ENCODE results near the gene PRIM2.
"Not testable (repeated sequence)": the region's sequence is repeated elsewhere in the genome, so short reads cannot be mapped to it uniquely, and the experiment has no call there.

The PRIM2 gene

DNA sequence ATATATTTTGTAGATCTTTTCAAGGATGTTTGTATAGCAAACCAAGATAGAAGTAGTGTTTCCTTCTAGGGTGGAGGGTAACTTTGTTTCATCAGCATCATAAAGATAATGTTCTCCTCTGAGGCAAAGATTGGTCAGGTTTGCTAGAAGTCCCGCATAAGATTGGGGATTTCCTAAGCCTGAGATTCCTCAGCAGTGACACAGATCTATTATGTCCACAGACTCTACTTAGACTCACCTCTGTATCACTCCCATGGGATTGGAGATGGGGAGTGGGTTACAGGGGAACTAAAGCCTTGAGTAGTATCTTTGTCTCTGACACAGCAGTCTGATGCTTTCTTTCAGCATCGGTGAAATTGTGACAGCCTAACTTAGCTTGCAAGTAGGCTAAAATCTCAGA, 341.1 kb downstream of the PRIM2 start:
- FAIRE-seq = not testable (repeated sequence)

- not testable (repeated sequence) for FAIRE-seq
Measured at GRCh38 chr6:57659794-57660193, 342.4 kb downstream of the PRIM2 start.

GRCh38 chr6:57660940-57661339, 343.5 kb downstream of the PRIM2 start:
- FAIRE-seq = not testable (repeated sequence)

GRCh38 chr6:57668108-57668507, 350.7 kb downstream of the PRIM2 start:
- not testable (repeated sequence) for FAIRE-seq

GRCh38 chr6:57671237-57671636, 353.8 kb downstream of the PRIM2 start:
- not testable (repeated sequence) for FAIRE-seq

- FAIRE-seq = not testable (repeated sequence)
Measured at GRCh38 chr6:57671937-57672627, 354.7 kb downstream of the PRIM2 start.

DNA sequence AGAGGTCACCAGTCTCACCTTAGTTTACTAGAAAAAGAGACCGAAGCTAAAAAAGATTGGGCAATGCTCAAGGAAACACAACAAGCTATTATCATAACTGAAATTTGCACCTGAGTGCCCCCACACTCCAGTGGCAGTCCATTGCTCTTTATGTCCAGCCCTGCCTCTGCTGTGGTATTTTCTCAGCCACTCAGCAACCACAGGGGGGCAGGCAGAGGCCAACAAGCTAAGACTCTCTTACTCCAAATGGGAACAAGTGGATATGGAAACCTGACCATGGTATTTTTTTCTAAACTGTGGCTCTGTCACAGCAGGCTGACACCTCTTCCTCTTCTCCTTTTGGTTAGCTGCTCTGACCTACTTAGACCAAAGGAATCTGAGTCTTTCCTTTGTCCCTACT, 355.9 kb downstream of the PRIM2 start:
- FAIRE-seq = not testable (repeated sequence)

DNA sequence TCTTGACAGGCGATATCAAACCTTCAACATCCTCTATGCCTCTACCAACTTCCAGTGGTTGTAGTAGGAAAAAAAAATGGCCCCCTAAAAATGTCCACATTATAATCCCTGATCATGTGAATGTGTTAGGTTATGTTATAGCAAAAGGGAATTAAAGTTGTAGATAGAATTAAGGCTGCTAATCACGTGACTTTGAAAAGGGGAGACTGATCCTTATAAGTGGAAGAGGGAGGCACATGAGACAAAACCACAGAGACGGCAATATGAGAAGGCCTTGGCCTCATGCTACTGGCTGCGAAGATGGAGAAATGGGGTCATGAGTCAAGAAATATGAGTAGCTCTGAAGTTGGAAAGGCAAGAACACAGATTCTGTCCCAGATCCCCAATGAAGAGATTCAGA, 358.0 kb downstream of the PRIM2 start:
- not testable (repeated sequence) for FAIRE-seq

GRCh38 chr6:57696382-57696781, 379.0 kb downstream of the PRIM2 start:
- not testable (repeated sequence) for FAIRE-seq

Measured in G401.6 (cell line).